Testis (tissue), 3 donors: Measurements from ENCODE around the gene ZPLD1. TPM values are rescaled to one million over a fixed set of nuclear protein-coding genes. Genes with fewer than 3 reads are reported as not detected.

Experiments
- DNase-seq: peaks from one replicate; pipeline ENCODE4 v3.0.0-alpha.2; 2019
- H3K27ac ChIP-seq, 2 donors: fragments of 200-600 bp; sonication (generic); one replicate each; pipeline ENCODE4 v1.5.1; 2019
- H3K27me3 ChIP-seq: fragments of 200-600 bp; sonication (generic); one replicate; pipeline ENCODE4 v1.5.1; 2019
- H3K36me3 ChIP-seq: fragments of 200-600 bp; sonication (generic); one replicate; pipeline ENCODE4 v1.5.1; 2017; ENCODE audit warnings: low read depth; ENCODE audit errors: missing control alignments
- H3K4me1 ChIP-seq: fragments of 200-600 bp; sonication (generic); one replicate; pipeline ENCODE4 v1.5.1; 2019
- H3K4me3 ChIP-seq, 2 donors: fragments of 200-600 bp; sonication (generic); one replicate each; pipeline ENCODE4 v1.5.1; 2017 to 2019
- H3K9me3 ChIP-seq: fragments of 200-600 bp; sonication (generic); one replicate; pipeline ENCODE4 v1.5.1; 2017
- POLR2A ChIP-seq: fragments of 450-650 bp; IDR thresholded peaks from one replicate; pipeline ENCODE4 v1.6.1; 2017; ENCODE audit warnings: antibody characterized with exemption, mild to moderate bottlenecking, moderate library complexity
- WGBS, 2 donors: methylation state at CpG; one replicate each; pipeline ENCODE4 v1.1.5; 2018; 5-methylcytosine and 5-hydroxymethylcytosine counted together
- intact Hi-C: fragments of 100-400 bp; cut with DNase I; formaldehyde crosslinking; loops from one replicate; pipeline ENCODE4 v1.15.1; 2023; ENCODE audit warnings: low total_unique reads
- polyA plus RNA-seq: library from polyadenylated mRNA; stranded (reverse); fragments of 350-450 nt; fragmentation: Illumina TruSeq; extraction: RNeasy Lipid Tissue Mini Kit (QIAGEN cat#74804); gene quantifications from one replicate; pipeline ENCODE4 v1.2.3, GENCODE V29; 2014; ENCODE audit warnings: low read depth, low replicate concordance; ENCODE audit not compliant: insufficient read depth
- total RNA-seq, 2 donors: library from RNA; depleted of rRNA; stranded (reverse); fragments of >200 nt; gene quantifications; one replicate each; pipeline ENCODE4 v1.2.3, GENCODE V29; 2016
- TF ChIP-seq, protein P1 (sequence below), 3 experiments: fragments of 450-650 bp in 2 of 3; fragments of 200-600 bp in 1 of 3; sonication (generic) in 1 of 3; IDR thresholded peaks; one replicate each; pipeline ENCODE4 v1.5.1; 2016 to 2019; ENCODE audit warnings: antibody characterized with exemption in 3 of 3, mild to moderate bottlenecking in 2 of 3, moderate library complexity in 1 of 3

Gene ZPLD1
- total and polyA plus RNA-seq, 3 donors from 2014 or later, result 0.44 to 0.74 (median 0.55) TPM

- Histone ChIP-seq H3K27ac (no peak overlapping the region), H3K4me3 (no peak overlapping the region), H3K9me3 (no peaks in the 10 kb centered on the region), H3K36me3 (no peaks in the 10 kb centered on the region), H3K27me3 (no peaks in the 10 kb centered on the region), H3K4me1 (no peaks in the 10 kb centered on the region)
- 70% methylated on average over 3 of the region's 3 CpGs for WGBS, 2 donors
- intact Hi-C loops, result no loop called here
- TF ChIP-seq, protein P1, sequence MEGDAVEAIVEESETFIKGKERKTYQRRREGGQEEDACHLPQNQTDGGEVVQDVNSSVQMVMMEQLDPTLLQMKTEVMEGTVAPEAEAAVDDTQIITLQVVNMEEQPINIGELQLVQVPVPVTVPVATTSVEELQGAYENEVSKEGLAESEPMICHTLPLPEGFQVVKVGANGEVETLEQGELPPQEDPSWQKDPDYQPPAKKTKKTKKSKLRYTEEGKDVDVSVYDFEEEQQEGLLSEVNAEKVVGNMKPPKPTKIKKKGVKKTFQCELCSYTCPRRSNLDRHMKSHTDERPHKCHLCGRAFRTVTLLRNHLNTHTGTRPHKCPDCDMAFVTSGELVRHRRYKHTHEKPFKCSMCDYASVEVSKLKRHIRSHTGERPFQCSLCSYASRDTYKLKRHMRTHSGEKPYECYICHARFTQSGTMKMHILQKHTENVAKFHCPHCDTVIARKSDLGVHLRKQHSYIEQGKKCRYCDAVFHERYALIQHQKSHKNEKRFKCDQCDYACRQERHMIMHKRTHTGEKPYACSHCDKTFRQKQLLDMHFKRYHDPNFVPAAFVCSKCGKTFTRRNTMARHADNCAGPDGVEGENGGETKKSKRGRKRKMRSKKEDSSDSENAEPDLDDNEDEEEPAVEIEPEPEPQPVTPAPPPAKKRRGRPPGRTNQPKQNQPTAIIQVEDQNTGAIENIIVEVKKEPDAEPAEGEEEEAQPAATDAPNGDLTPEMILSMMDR (IDR thresholded peaks at IDR 0.05), result no peak
- no peak for TF ChIP-seq POLR2A
- no peak for DNase-seq
Measured at GRCh38 chr3:102454181-102454580, 19.4 kb downstream of the ZPLD1 start.

DNA sequence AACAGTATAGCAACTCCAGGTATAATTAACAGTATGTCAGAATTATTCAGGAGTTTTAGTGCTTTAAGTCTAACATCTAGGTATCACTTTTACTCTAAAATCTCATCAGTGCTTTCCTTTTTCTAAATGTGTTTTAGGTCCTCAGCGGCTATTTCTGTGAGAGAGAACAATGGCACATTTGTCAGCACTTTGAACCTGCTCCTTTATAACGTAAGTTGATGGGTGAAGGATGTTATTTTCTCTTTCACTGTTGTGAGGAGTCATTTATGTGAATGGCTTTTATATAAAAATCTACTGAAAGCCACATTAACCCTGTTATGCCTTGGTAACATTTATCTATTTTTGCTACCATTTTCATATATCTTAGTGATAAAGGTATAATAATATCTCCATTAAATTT lies 22.8 kb downstream of the ZPLD1 start:
- Histone ChIP-seq H3K4me3 (no peak overlapping the region), H3K4me1 (no peaks in the 10 kb centered on the region), H3K9me3 (no peaks in the 10 kb centered on the region), H3K27me3 (no peaks in the 10 kb centered on the region), H3K36me3 (no peaks in the 10 kb centered on the region), H3K27ac (no peak overlapping the region)
- intact Hi-C loops, result no loop called here
- DNase-seq, result no peak
- TF ChIP-seq, protein P1 (IDR thresholded peaks at IDR 0.05), result no peak
- TF ChIP-seq POLR2A, result no peak
- 61 to 72% methylated on average over 2 of the region's 2 CpGs for WGBS, 2 donors

DNA sequence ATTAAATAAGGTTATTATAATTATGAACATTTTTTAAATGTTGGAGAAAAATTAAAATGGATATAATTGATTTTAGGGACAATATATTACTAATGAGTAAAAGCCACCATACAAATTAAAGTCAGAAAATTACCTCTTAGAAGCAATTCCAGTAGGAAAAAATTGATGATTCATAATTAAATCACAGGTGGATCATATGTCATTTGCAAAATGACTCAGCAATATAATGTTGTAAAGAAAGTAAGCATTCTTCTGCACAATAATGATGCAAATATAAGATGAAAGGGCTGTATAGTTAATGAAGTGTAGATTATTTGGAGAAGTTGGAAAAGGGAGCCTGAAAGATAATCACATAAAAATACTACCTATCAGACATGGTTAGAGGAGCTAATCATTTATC lies 25.8 kb downstream of the ZPLD1 start:
- Histone ChIP-seq H3K9me3 (no peaks in the 10 kb centered on the region), H3K36me3 (no peaks in the 10 kb centered on the region), H3K27ac (no peak overlapping the region), H3K4me1 (no peaks in the 10 kb centered on the region), H3K27me3 (no peaks in the 10 kb centered on the region), H3K4me3 (no peak overlapping the region)
- intact Hi-C loops, result no loop called here
- DNase-seq, result no peak
- TF ChIP-seq POLR2A, result no peak
- TF ChIP-seq, protein P1 (IDR thresholded peaks at IDR 0.05), result no peak

DNA sequence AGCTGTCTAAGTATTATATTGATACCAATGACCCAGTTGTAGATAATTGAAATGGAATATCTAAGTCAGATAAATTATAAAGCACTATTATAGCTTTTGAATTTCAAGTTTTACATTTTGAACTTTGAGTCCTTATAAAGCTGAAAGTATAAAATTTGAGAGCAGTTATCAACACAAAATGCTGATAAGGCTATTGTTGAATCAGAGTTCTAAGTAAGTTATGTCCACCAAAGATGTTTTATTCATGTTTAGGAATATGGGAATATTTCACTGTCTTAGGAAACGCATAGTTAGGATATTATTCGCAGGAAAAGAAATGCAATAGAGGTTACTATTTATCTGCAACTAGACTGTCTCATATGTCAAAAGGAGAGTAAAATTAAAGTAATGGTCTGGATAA lies 29.4 kb downstream of the ZPLD1 start:
- intact Hi-C loops, result no loop called here
- H3K36me3 ChIP-seq, result no peaks in the 10 kb centered on the region
- TF ChIP-seq POLR2A, result no peak
- TF ChIP-seq, protein P1 (IDR thresholded peaks at IDR 0.05), result no peak
- DNase-seq, result no peak
- H3K4me1 ChIP-seq, result no peaks in the 10 kb centered on the region
- WGBS, 2 donors, result 73 to 87% methylated on average over 2 of the region's 2 CpGs
- H3K4me3 ChIP-seq, result no peak overlapping the region
- H3K27ac ChIP-seq, result no peak overlapping the region
- H3K27me3 ChIP-seq, result no peaks in the 10 kb centered on the region
- no peaks in the 10 kb centered on the region for H3K9me3 ChIP-seq

DNA sequence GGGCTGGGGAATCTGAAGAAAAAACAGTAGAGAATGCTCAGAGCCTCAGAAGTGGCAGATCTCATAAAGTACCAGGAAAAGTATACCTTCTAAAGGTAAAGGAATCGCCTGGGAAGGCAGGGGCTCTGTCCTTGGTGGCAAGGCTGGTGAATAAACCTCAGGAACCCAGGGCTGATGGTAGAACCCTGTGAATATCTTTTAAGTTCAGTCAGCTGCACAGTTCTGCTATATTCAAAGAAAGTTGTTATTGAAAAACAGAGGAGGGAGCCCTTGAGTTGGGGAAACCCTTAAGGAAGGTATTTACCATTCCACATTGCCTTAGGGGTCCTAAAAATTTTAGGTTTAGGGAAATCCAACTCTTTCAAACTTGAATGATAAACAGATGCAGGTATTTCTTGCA lies 31.2 kb downstream of the ZPLD1 start:
- TF ChIP-seq POLR2A, result no peak
- TF ChIP-seq, protein P1 (IDR thresholded peaks at IDR 0.05), result no peak
- intact Hi-C loops, result no loop called here
- Histone ChIP-seq H3K27me3 (no peaks in the 10 kb centered on the region), H3K9me3 (no peaks in the 10 kb centered on the region), H3K4me1 (no peaks in the 10 kb centered on the region), H3K36me3 (no peaks in the 10 kb centered on the region), H3K4me3 (no peak overlapping the region), H3K27ac (no peak overlapping the region)
- no peak for DNase-seq
- WGBS, 2 donors, result 59 to 67% methylated on average over 1 of the region's 1 CpG
